HG02885 (cell line): Measurements from ENCODE around the gene CTNNA3.

ENCODE experiments used
- ATAC-seq: cut with Tn5 transposase; IDR thresholded peaks from one replicate; pipeline ENCODE4 v1.9.1; 2021; ENCODE audit warnings: mild to moderate bottlenecking; ENCODE audit not compliant: unreplicated experiment, poor library complexity

Gene CTNNA3

GRCh38 chr10:66744915-66745314 is 951.1 kb downstream of the CTNNA3 start:
- ATAC-seq, result no peak

GRCh38 chr10:66737241-66737640 is 958.8 kb downstream of the CTNNA3 start:
- ATAC-seq, result no peak

- ATAC-seq, result no peak
Measured at GRCh38 chr10:66723608-66724400, 972.2 kb downstream of the CTNNA3 start.

- ATAC-seq, result no peak
Measured at GRCh38 chr10:66719483-66719882, 976.5 kb downstream of the CTNNA3 start.

GRCh38 chr10:66717231-66717981 is 978.6 kb downstream of the CTNNA3 start:
- ATAC-seq, result no peak

- ATAC-seq, result no peak
Measured at GRCh38 chr10:66714741-66715140, 981.3 kb downstream of the CTNNA3 start.

- ATAC-seq, result no peak
Measured at GRCh38 chr10:66713387-66713786, 982.6 kb downstream of the CTNNA3 start.

- ATAC-seq, result no peak
Measured at GRCh38 chr10:66698069-66698468, 997.9 kb downstream of the CTNNA3 start.

GRCh38 chr10:66695046-66695445 is 1000.9 kb downstream of the CTNNA3 start:
- no peak for ATAC-seq

GRCh38 chr10:66684581-66684980 is 1011.4 kb downstream of the CTNNA3 start:
- ATAC-seq, result no peak

- no peak for ATAC-seq
Measured at GRCh38 chr10:66680886-66681285, 1015.1 kb downstream of the CTNNA3 start.

GRCh38 chr10:66678521-66678920 is 1017.5 kb downstream of the CTNNA3 start:
- no peak for ATAC-seq

- ATAC-seq, result no peak
Measured at GRCh38 chr10:66673071-66673470, 1022.9 kb downstream of the CTNNA3 start.

GRCh38 chr10:66671562-66671961 is 1024.4 kb downstream of the CTNNA3 start:
- ATAC-seq, result no peak

- no peak for ATAC-seq
Measured at GRCh38 chr10:66671064-66671463, 1024.9 kb downstream of the CTNNA3 start.

- ATAC-seq, result no peak
Measured at GRCh38 chr10:66656499-66656898, 1039.5 kb downstream of the CTNNA3 start.

GRCh38 chr10:66654861-66655260 is 1041.1 kb downstream of the CTNNA3 start:
- ATAC-seq, result no peak

GRCh38 chr10:66651308-66652082 is 1044.5 kb downstream of the CTNNA3 start:
- ATAC-seq, result no peak

GRCh38 chr10:66649626-66650025 is 1046.4 kb downstream of the CTNNA3 start:
- ATAC-seq, result no peak

- no peak for ATAC-seq
Measured at GRCh38 chr10:66642217-66642616, 1053.8 kb downstream of the CTNNA3 start.

- ATAC-seq, result no peak
Measured at GRCh38 chr10:66639371-66639770, 1056.6 kb downstream of the CTNNA3 start.
